ENCODE measurements around the gene OLFM2.

The OLFM2 gene

DNA sequence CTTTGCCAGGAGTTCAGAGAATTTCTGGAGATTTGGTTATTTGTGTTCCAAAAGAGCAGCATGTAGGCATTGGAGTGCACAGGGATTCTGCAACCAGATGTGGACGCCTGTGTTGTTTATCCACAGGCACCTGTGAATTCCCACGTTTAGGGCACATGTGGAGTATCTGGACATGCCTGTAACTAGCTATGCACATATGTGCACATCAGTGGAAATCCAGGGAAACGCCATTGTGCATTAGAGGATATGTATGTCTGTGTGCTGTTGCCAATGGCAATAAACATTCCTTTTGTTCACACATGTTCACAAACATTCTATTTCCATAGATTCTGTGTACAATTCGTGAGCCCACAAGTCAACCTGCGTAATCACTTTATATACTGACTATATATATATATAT, 34.7 kb downstream of the OLFM2 start:
- Histone ChIP-seq H3K36me3 (ENCODE audit: low read depth) (no peaks in the 10 kb centered on the region), H3K27ac (ENCODE audit: poor library complexity, severe bottlenecking) (no peak overlapping the region), H3K9me3 (ENCODE audit: severe bottlenecking) (no peaks in the 10 kb centered on the region), H3K4me1 (ENCODE audit: insufficient read depth, poor library complexity, severe bottlenecking) (no peaks in the 10 kb centered on the region), H3K27me3 (ENCODE audit: insufficient read depth, poor library complexity, severe bottlenecking) (no peaks in the 10 kb centered on the region), H3K4me3 (ENCODE audit: severe bottlenecking) (no peak overlapping the region)
- ATAC-seq (ENCODE audit: low read depth) (no peak), DNase-seq (ENCODE audit: low spot score) (no peak)
- TF ChIP-seq, protein P1, sequence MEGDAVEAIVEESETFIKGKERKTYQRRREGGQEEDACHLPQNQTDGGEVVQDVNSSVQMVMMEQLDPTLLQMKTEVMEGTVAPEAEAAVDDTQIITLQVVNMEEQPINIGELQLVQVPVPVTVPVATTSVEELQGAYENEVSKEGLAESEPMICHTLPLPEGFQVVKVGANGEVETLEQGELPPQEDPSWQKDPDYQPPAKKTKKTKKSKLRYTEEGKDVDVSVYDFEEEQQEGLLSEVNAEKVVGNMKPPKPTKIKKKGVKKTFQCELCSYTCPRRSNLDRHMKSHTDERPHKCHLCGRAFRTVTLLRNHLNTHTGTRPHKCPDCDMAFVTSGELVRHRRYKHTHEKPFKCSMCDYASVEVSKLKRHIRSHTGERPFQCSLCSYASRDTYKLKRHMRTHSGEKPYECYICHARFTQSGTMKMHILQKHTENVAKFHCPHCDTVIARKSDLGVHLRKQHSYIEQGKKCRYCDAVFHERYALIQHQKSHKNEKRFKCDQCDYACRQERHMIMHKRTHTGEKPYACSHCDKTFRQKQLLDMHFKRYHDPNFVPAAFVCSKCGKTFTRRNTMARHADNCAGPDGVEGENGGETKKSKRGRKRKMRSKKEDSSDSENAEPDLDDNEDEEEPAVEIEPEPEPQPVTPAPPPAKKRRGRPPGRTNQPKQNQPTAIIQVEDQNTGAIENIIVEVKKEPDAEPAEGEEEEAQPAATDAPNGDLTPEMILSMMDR (IDR thresholded peaks at IDR 0.05; ENCODE audit: poor library complexity, severe bottlenecking) = no peak

DNA sequence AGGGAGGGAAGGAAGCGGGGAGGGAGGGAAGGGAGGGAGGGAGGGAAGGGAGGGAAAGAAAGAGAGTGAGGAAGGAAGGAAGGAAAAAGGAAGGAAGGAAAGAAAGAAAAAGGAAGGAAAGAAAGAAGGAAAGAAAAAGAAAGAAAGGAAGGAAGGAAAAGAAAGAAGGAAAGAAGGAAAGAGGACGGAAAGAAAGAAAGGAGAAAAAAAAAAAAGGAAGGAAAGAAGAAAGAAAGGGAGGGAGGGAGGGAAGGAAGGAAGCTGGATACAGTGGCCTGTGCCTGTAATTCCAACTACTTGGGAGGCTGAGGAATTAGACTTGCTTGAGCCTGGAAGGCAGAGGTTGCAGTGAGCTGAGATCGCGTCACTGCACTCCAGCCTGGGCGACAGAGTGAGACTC, 35.3 kb downstream of the OLFM2 start:
- ATAC-seq (ENCODE audit: low read depth) = no peak
- H3K27me3 ChIP-seq (ENCODE audit: insufficient read depth, poor library complexity, severe bottlenecking) = no peaks in the 10 kb centered on the region
- no peak overlapping the region for H3K4me3 ChIP-seq (ENCODE audit: severe bottlenecking)
- H3K36me3 ChIP-seq (ENCODE audit: low read depth) = no peaks in the 10 kb centered on the region
- H3K9me3 ChIP-seq (ENCODE audit: severe bottlenecking) = no peaks in the 10 kb centered on the region
- TF ChIP-seq, protein P1 (IDR thresholded peaks at IDR 0.05; ENCODE audit: poor library complexity, severe bottlenecking) = no peak
- no peak overlapping the region for H3K27ac ChIP-seq (ENCODE audit: poor library complexity, severe bottlenecking)
- no peaks in the 10 kb centered on the region for H3K4me1 ChIP-seq (ENCODE audit: insufficient read depth, poor library complexity, severe bottlenecking)
- no peak for DNase-seq (ENCODE audit: low spot score)

DNA sequence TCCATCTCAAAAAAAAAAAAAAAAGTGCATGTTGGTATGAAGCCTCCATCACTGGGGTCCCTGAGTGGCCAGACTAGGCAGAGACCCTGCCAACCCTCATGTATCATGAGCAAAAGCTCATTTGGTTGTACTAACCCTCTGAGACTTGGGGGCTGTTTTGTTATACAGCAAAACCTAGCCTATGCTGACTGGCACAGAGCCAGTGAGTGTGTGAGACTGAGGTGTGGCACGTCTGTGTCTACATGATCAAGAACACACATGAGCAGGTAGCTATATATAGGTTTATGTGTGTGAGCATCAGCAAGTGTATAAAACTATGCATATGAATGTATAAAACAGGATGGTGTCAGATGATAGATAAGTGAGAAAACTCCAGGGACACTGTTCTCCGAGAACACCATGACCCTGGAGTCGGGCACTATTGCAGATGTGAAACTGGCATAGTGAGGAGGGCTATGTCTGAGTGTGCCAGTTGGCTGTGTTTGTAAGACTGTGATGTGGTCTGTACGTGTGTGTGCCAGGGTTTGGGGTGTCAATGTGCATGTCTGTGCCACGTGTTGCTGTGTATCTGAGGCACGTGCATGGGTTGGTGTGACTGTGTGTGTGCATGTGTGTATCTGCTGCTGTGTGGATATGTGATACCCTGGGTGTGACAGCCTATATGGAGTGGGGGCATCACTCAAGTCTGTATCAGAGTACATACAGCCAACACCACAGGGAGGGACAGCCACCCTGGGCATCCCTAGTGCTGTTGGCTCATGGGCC, 44.5 kb downstream of the OLFM2 start:
- Histone ChIP-seq H3K4me3 (ENCODE audit: severe bottlenecking) (no peak overlapping the region), H3K27ac (ENCODE audit: poor library complexity, severe bottlenecking) (no peak overlapping the region), H3K27me3 (ENCODE audit: insufficient read depth, poor library complexity, severe bottlenecking) (no peaks in the 10 kb centered on the region), H3K4me1 (ENCODE audit: insufficient read depth, poor library complexity, severe bottlenecking) (no peaks in the 10 kb centered on the region), H3K36me3 (ENCODE audit: low read depth) (no peaks in the 10 kb centered on the region), H3K9me3 (ENCODE audit: severe bottlenecking) (no peaks in the 10 kb centered on the region)
- TF ChIP-seq, protein P1 (IDR thresholded peaks at IDR 0.05; ENCODE audit: poor library complexity, severe bottlenecking) = no peak
- DNase-seq (ENCODE audit: low spot score) = no peak
- ATAC-seq (ENCODE audit: low read depth) = no peak; the same call in 2 of the 3 replicates

DNA sequence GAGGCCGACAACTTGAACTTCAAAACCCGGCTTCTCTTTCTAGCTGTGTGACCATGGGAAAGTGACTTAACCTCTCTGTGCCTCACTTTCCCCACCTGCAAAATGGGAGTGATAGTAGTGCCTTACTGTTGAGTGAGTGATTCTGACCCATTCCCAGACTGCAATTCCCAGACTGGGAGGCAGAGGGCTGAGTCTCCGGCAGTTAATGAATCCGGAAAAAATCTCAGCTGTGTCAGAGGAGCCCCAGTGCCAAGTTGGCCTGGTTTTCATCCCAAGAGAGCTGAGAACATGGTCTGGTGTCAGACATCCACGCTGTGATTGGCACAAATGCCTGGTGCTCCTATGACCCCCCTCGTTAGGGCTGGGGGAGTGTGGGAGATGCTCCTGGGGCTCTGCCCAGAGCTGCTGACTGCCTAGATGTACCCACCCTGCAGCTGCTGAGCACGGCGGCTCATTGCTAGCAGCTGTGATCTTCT, 51.2 kb downstream of the OLFM2 start:
- Histone ChIP-seq H3K27ac (ENCODE audit: poor library complexity, severe bottlenecking) (no peak overlapping the region), H3K4me1 (ENCODE audit: insufficient read depth, poor library complexity, severe bottlenecking) (no peaks in the 10 kb centered on the region), H3K36me3 (ENCODE audit: low read depth) (no peaks in the 10 kb centered on the region), H3K9me3 (ENCODE audit: severe bottlenecking) (no peaks in the 10 kb centered on the region), H3K4me3 (ENCODE audit: severe bottlenecking) (no peak overlapping the region), H3K27me3 (ENCODE audit: insufficient read depth, poor library complexity, severe bottlenecking) (no peaks in the 10 kb centered on the region)
- TF ChIP-seq, protein P1 (IDR thresholded peaks at IDR 0.05; ENCODE audit: poor library complexity, severe bottlenecking) = no peak
- DNase-seq (ENCODE audit: low spot score) (no peak), ATAC-seq (ENCODE audit: low read depth) (no peak)

DNA sequence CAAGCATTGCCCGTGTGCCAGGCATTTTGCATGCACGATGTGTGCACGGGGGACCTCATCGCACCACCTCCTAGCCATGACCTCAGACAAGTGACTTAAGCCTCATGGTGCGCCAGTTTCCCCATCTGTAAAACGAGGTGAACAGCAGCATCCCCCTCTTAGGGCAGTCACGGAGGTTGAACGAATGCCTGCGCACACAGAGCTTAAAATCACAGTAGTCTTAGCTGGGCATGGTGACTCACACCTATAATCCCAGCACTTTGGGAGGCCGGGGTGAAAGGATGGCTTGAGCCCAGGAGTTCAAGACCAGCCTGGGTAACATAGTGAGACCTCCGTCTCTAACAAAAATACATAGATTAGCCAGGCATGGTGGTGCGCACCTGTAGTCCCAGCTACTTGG, 52.6 kb downstream of the OLFM2 start:
- DNase-seq (ENCODE audit: low spot score) (no peak), ATAC-seq (ENCODE audit: low read depth) (no peak)
- H3K4me3 ChIP-seq (ENCODE audit: severe bottlenecking) = no peak overlapping the region
- no peaks in the 10 kb centered on the region for H3K9me3 ChIP-seq (ENCODE audit: severe bottlenecking)
- no peaks in the 10 kb centered on the region for H3K36me3 ChIP-seq (ENCODE audit: low read depth)
- no peaks in the 10 kb centered on the region for H3K27me3 ChIP-seq (ENCODE audit: insufficient read depth, poor library complexity, severe bottlenecking)
- peak overlapping the region; percentile 36 for H3K27ac ChIP-seq (ENCODE audit: poor library complexity, severe bottlenecking)
- TF ChIP-seq, protein P1 (IDR thresholded peaks at IDR 0.05; ENCODE audit: poor library complexity, severe bottlenecking) = no peak
- H3K4me1 ChIP-seq (ENCODE audit: insufficient read depth, poor library complexity, severe bottlenecking) = no peaks in the 10 kb centered on the region
